HG03159 (cell line): ENCODE measurements around the gene TBC1D17.

ENCODE experiments used
- ATAC-seq: cut with Tn5 transposase; IDR thresholded peaks from one replicate; pipeline ENCODE4 v1.9.1; 2021; ENCODE audit warnings: mild to moderate bottlenecking, moderate library complexity; ENCODE audit not compliant: unreplicated experiment

TBC1D17 gene

DNA sequence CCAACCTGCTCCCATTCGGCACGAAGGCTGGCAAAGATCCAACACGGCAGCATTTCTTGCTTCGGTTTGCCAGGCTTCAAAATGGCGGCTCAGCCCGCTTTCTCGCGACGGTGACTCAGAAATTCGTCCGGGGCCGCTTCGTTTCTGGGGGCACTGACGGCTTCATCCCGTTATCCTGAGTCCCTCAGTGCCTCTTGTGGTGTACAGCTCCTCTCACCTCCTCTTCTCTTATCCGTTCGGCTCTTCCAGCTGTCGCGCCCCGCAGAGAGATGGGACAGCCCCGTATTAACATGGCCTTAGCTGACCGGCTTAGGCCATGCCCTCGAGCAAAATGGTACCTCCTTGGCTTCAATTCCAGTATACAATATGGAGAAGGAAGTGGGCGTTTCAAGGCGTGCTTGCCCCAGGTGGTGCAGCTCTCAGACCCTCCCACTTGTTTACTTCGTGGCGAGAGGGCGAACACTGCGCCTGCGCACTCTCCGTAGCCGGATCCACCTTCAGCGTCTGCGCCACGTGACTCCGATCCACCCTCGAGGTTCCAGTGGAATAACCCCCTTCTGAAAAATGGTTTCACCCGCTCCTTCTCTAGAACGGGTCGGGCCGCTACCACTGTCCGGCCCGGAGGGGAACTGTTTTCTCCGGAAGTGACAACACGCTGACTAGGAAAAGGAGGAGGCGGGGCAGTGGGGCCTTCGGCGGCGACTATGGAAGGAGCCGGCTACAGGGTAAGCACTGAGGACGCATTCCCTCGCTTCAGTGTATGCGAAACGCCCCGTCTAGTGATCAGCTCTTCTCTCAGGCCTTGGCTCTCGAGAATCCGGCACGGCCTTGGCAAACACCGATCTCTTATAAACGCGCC, at the start of gene TBC1D17, which contains the start of gene AKT1S1:
TSS of gene TBC1D17 (plus strand) at position 683 of the 859 bp plus-strand sequence. CDS start at position 705, 22 bp downstream.
TSS of gene AKT1S1 (minus strand) at position 336 of the 859 bp plus-strand sequence. CDS start 4,060 bp downstream, outside the sequence.
- ATAC-seq, result peak; percentile 60

DNA sequence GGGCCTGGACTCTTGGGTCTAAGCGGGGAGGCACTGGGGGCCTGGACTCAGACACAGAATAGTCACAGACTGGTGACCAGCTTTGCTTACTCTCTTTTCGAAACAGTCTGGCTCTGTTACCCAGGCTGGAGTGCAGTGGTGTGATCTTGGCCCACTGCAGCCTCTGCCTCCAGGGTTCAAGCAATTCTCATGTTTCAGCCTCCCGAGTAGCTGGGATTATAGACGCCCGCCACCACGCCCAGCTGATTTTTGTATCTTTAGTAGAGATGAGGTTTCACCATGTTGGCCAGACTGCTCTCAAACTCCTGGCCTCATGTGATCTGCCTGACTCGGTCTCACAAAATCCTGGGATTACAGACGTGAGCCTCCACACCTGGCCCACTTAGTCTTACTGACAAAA, 48.3 kb upstream of the TBC1D17 start:
- ATAC-seq, result no peak

DNA sequence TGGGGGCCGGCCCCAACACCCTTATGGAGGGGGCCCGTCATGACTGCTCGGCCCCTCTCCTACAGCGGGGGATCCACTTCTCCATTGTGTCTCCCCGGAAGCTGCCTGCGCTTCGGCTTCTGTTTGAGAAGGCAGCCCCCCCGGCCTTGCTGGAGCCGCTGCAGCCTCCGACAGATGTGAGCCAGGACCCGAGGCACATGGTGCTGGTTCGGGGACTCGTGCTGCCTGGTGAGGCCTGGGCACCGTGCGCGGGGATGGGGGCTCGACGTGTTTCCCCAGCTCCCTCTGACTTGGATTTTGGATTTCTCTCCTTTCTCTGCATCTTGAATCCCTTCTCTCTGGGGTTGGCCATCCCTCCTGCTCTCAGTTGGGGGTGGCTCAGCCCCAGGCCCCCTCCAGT, 47.8 kb upstream of the TBC1D17 start:
- ATAC-seq, result no peak

DNA sequence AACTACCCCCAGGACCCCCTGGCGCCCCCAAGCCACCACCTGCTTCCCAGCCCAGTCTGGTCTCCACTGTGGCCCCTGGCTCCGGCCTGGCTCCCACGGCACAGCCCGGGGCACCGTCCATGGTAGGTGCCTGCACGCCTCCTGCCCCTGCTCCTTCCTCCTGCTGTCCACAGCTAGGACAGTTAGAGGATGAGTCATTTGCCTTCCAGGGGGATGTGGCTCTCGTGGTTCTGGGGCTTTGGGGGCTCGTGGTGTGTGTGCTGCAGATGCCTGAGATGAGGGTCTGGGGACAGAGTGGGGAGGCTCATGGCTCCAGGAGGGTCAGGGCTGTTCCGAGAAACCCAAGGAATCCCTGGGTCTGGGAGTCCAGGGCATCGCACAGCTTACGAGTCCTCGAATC, 46.7 kb upstream of the TBC1D17 start:
- ATAC-seq, result no peak

DNA sequence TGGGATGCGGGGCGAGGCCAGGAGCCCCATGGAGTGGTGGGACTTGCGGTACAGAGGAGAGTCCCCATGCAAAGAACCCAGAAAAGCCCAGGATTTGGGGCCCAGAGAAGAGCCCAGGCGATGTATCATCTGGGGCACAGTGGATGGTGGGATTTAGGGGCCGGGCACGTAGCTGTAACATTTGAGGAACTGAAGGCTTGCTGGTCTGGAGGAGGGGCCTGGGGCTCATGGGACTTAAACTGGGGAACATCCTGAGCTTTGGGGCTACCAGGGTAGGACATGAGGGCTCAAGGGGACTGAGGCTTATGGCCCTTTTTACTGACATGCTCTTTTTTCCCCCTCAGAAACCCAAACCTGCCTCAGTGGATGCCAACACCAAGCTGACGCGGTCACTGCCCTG, 45.9 kb upstream of the TBC1D17 start:
- no peak for ATAC-seq

DNA sequence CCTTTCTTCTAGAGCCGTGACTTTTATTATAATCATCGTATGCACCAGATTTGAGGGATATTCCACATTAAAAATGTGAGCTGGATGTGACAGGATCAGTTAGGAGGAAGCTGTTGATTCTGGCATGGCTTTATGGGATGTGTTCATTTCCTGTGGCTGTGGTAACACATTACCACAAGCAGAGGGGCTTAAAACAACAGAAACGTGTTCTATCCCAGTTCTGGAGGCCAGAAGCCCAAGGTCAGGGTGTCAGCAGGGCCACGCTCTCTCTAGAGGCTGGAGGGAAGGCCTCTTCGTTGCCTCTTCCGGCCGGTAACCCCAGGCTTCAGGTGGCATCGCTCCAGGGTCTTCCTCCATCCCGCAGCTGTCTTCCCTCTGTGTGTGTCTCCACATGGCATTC, 44.9 kb upstream of the TBC1D17 start:
- ATAC-seq, result no peak

DNA sequence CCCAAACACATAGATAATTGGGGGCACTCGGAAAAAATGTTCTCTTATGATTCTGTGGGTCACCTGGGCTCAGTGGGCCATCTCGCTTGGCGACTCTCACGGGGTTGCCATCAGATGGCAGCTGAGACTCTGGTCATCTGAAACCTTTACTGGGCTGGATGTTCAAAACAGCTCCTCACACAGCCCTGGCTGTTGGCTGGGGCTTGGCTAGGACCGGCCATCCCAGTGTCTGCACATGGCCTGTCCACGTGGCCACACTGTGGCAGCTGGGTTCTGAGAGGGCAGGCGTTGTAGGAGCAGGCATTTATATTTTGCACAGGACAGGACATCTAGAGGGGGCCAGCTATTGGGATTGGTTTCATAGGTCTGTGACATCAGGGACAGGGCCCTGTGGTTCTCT, 43.9 kb upstream of the TBC1D17 start:
- ATAC-seq, result no peak

DNA sequence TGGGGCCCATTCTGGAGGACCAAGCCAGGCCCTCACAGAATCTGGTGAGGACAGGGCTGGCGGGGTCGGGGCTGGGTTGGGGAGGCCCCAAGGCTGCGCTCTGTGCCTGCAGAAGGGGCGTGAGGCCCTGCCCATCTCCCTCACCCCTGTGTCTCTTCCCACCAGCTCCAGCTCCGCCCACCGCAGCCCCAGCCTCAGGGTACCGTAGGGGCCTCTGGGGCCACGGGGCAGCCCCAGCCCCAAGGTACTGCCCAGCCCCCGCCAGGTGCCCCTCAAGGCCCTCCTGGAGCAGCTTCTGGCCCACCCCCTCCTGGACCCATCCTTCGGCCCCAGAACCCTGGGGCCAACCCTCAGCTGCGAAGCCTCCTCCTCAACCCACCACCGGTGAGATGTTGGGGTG, 41.9 kb upstream of the TBC1D17 start:
- ATAC-seq, result no peak

DNA sequence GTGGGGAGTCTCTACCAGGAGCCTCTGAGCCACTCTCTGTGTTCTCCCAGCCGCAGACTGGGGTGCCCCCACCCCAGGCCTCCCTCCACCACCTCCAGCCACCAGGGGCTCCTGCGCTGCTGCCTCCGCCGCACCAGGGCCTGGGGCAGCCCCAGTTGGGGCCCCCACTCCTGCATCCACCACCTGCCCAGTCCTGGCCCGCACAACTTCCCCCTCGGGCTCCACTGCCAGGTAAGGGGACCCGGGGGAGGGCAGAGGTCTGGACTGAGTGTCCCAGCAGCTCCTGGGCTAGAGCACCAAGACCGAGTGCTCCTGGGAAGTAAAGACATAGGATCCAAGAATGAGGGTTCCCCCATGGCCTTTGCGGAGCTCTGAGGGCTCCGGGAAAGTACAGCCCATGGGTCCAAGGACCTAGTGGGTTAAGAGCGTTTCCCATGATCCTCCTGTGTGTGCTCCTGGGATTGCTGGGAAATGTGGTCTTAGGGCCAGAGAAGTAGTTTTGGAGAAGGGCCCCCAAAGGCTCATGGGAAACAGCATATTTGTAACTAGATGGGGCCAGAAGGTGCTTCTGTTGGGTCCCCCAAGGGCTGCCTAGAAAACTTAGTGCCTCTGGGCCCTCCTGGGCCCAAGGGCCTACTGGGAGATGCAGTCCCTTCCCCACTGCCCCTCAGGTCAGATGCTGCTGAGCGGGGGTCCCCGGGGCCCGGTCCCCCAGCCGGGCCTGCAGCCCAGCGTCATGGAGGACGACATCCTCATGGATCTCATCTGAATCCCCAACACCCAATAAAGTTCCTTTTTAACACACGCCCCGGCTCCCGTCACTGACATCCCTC, 41.1 kb upstream of the TBC1D17 start:
- ATAC-seq, result no peak

DNA sequence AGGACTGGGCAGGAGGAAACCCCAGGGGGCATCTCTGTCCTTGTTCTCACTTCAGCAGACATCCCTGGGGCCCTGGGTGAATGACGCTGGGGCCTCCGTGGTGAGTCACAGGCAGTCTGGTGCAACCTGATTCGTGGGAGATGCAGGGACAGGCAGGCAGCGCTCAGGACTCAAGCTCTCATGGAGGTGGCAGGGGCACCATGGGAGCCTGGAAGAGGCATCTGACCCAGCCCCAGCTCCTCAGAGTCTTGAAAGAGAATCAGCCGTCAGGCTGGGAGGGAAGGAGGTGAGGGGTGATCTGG, 40.5 kb upstream of the TBC1D17 start:
- ATAC-seq, result no peak

DNA sequence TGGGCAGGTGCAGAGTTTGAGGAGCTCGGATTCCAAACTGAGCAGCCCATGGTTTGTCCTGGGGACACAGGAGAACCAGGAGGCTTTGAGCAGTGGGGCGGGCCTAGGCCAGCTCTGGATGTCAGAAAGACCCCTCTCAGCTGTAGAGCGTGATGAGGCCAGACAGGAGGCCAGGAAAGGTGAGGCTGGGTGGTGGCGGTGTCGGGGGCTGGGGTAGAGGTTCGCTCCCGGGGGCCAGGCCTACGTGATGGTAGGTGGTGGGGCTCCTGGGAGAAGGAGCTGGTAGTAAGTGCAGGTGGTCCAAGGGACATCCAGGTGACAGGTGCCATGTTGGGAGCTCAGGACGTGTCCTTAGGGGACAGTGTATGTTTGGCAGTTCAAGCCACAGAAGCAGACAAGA, 40.1 kb upstream of the TBC1D17 start:
- no peak for ATAC-seq

DNA sequence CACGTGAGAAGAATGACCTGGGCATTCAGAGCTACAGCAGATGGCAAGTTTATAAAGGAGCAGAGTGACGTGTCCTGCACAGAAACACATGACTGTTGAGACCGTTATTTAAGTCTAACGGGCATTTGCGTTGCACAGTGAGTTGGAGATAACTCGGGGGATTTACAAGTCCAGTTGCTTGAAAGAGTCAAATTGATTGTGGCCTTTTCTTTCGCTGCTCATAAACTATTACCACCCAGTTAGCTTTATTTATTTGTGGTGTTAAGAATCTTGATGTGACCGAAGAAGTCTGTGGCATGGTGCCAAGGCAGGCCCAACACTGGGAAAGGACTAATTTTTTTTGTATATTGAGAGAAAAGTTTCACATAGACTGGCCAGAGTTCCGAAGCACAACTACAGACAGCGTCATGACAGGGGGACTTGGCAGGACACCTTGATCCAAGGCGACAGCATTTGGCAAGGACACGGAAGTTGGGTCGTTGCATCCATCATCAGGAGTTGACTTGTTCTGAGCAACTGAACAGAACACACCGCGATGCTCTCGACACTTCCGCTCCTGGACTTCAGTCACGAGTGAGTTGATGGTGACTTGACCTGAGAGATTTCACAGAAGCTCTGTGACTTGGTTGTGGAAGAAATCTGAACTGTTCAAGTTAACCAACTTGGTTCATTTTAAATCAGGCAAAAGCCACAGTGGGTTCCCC, 38.5 kb upstream of the TBC1D17 start:
- no peak for ATAC-seq

DNA sequence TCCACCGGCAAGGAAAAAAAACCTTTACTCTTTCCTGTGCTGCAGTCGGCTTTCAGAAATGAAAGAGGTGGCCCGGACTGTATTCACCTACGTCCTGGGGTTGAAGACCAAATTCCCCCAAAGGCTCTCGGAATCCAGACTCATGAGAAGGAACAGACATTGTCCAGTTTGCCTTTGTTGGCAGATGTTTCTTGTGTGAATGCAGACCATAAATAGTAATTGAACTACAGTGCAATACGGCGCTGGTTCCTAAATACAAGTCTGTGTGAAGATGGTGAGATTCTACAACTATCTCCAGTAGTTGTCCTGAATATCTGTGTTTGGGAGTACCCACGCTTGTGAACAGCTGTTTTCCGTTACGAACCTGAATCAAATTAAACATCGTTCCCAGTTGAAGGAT, 37.8 kb upstream of the TBC1D17 start:
- ATAC-seq, result no peak

DNA sequence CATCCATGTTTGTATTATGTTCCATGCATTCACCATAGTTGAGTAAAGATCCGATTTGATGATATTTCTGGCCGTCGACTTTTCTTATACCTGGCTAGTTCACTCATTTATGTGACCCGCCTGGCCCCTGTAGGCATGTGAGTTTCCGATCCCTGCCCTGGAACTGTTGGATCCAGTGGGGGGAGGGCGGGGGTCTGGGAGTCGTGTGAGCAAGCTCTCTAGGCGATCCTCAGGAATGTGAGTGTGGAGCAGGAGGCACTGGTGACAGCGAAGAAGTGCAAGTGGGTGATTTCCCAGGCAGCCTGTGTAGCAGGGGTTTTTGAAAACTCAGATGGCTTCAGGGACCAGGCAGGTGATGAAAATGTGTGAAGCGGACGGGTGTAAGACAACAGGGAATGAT, 37.2 kb upstream of the TBC1D17 start:
- ATAC-seq, result no peak

DNA sequence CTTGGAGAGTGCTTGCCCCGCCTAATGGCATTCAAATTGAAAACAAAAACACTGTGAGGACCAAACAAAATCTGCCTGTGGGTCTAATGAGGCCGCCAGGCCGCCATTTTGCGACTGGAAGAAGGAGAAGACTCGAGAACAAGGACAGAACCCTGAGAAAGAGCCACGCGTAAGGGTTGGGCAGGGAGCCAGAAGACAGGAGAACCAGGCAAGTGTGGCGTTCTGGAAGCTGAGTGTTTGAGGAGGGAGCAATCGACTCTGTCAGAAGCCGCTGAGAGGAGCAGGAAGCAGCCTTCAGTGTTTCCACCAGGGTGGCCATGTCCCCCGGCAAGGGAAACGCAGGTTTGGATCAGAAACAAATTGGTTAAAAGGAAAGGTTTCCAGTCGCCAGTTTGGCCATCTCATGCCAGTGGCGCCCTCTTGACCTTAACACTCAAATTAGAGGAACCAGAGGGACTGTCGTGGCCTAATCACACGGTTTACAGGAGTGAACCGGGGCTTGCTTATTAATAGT, 36.7 kb upstream of the TBC1D17 start:
- no peak for ATAC-seq

DNA sequence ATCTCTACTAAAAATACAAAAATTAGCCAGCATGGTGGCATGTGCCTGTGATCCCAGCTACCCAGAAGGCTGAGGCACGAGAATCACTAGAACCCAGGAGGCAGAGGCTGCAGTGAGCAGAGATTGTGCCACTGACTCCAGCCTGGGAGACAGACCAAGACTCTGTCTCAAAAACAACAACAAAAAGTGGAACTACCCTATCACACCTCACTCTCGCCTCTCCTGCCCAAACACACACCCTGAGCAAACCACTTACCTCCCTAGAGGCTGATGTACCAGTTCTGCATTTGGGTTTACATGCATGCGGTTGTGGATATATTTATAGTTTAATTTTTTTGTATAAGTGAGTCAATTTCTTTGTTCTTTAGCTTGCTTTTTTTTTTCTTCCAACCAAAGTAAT, 34.2 kb upstream of the TBC1D17 start:
- no peak for ATAC-seq

DNA sequence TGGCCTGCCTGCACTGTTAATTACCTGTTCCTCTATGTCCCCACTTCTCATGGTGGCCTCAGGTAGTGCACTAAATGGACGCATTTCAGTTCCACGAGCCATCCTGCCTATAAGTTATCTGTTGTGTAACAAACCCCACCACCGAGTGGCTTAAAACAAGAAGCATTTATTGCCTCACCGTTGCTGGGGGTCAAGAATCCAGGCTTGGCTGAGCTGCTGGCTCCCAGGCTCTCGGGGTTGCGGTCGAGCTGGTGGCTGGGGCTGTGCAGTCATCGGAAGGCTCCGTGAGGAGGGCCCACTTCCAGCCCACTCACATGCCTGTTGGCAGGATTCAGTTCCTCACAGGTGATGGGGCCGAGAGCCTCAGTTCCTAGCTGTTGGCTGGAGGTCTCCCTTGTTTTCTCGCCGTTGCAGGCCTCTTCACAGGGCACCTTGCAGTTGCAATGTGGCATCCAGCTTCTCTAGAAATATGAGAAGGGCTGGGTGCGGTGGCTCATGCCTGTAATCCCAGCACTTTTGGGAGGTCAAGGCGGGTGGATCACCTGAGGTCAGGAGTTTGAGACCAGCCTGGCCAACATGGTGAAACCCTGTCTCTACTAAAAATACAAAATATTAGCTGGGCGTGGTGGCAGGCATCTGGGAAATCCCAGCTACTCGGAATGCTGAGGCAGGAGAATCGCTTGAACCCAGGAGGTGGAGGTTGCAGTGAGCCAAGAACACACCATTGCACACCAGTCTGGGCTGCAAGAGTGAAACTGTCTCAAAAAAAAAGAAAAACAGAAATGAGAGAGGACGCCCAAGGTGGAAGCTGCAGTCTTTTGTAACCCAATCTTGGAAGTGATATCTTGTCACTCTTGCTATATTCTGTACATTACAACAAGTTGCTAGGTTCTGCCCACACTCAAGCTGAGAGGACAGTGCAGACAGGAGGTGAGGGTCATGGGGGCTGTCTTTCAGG, 33.1 kb upstream of the TBC1D17 start:
- ATAC-seq, result no peak

DNA sequence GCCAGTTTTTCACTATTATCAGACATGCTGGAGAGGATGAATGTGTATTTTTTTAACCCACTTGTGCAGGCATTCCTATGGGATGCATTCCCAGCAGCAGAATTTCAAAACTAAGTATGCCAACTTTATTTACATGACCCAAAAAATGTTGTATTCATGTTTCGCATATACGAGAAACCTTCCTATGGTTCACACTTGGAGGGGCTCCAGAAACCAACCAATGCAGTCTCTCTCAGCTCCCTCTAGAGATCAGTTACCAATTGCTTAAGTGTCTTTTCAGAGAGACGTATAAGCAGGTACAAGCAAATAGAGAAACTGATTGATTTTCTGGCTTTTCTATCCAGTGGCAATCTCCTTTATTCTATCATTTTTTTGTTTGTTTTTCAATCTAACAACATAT, 32.1 kb upstream of the TBC1D17 start:
- no peak for ATAC-seq

DNA sequence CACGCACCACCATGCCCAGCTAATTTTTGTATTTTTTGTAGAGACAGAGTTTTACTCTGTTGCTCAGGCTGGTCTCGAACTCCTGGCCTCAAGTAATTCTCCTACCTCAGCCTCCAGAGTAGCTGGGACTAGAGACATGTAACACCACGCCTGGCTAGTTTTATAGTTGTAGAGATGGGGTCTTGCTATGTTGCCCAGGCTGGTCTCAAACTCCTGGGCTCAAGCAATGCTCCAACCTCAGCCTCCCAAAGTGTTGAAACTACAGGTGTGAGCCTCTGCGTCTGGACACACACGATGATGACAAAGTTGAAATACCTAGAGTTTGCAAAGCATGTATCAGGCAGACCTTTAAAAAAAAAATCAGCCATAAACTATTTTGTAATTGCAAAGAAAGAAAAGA, 31.1 kb upstream of the TBC1D17 start:
- ATAC-seq, result no peak
